Fibroblast of mammary gland (primary cell): ENCODE measurements around the gene NF1.
A peak's percentile ranks its signal among the peaks of the same experiment; 100 is the strongest.

ENCODE experiments used
- DNase-seq: peaks from one replicate; pipeline ENCODE4 v3.0.0-alpha.2; 2010; ENCODE audit warnings: low read depth
- H3K4me3 ChIP-seq: 2 replicates; pipeline ENCODE4 v1.5.1; 2011; ENCODE audit warnings: low read depth, mild to moderate bottlenecking, low read length, moderate library complexity; ENCODE audit not compliant: control insufficient read depth
- CTCF ChIP-seq: conservative IDR thresholded peaks from 2 replicates; pipeline ENCODE4 v1.5.1; 2011; ENCODE audit warnings: low read depth, low read length, inconsistent platforms; ENCODE audit not compliant: control insufficient read depth, insufficient read depth

Gene NF1

GRCh38 chr17:31202968-31203367, 108.2 kb downstream of the NF1 start:
- no peak for DNase-seq
- no peak overlapping the region for H3K4me3 ChIP-seq
- TF ChIP-seq CTCF: no peak

GRCh38 chr17:31211352-31212012, 116.7 kb downstream of the NF1 start:
- DNase-seq: peak; percentile 45
- no peak for TF ChIP-seq CTCF
- H3K4me3 ChIP-seq: no peak overlapping the region

GRCh38 chr17:31216031-31216751, 121.4 kb downstream of the NF1 start:
- peak; percentile 83 for DNase-seq
- no peak overlapping the region for H3K4me3 ChIP-seq
- peak; percentile 36 for TF ChIP-seq CTCF

- no peak overlapping the region for H3K4me3 ChIP-seq
- no peak for DNase-seq
- no peak for TF ChIP-seq CTCF
Observed at GRCh38 chr17:31224366-31224765, 129.6 kb downstream of the NF1 start.

GRCh38 chr17:31225831-31226230, 131.1 kb downstream of the NF1 start:
- no peak for DNase-seq
- no peak overlapping the region for H3K4me3 ChIP-seq
- TF ChIP-seq CTCF: no peak

- no peak overlapping the region for H3K4me3 ChIP-seq
- TF ChIP-seq CTCF: no peak
- DNase-seq: no peak
Observed at GRCh38 chr17:31226373-31226772, 131.6 kb downstream of the NF1 start.

- H3K4me3 ChIP-seq: no peak overlapping the region
- no peak for TF ChIP-seq CTCF
- DNase-seq: no peak
Observed at GRCh38 chr17:31226950-31227349, 132.2 kb downstream of the NF1 start.
